Activated CD4-positive, alpha-beta memory T cell treated with anti-CD3 and anti-CD28 coated beads for 36 hours (primary cell): ENCODE data around the gene ATXN2. TPM values are rescaled to one million over a fixed set of nuclear protein-coding genes. Genes with fewer than 3 reads are reported as not detected.
"Not testable (repeated sequence)": the region's sequence is repeated elsewhere in the genome, so short reads cannot be mapped to it uniquely, and the experiment has no call there.

Experiments used
- CTCF ChIA-PET: fragments of 350-600 bp; sonication (Branson Sonifier 250); formaldehyde crosslinking; loops from one replicate; lab custom pipeline; 2021; ENCODE audit warnings: antibody characterized with exemption, inconsistent platforms; lab: Charles Lee
- POLR2A ChIA-PET: fragments of 350-600 bp; sonication (Branson Sonifier 250); formaldehyde crosslinking; loops from one replicate; lab custom pipeline; 2021; ENCODE audit warnings: antibody characterized with exemption; lab: Charles Lee
- DNase-seq: peaks from one replicate; pipeline ENCODE4 v3.0.0-alpha.2; 2020
- H3K27ac Mint-ChIP-seq: one replicate; pipeline ENCODE4 v1.8.0; 2021; ENCODE audit warnings: mixed read lengths
- H3K27me3 Mint-ChIP-seq: one replicate; pipeline ENCODE4 v1.8.0; 2021; ENCODE audit warnings: mixed read lengths
- H3K36me3 Mint-ChIP-seq: one replicate; pipeline ENCODE4 v1.8.0; 2021; ENCODE audit warnings: mixed read lengths
- H3K4me1 Mint-ChIP-seq: one replicate; pipeline ENCODE4 v1.8.0; 2021; ENCODE audit warnings: low read depth, mixed read lengths
- H3K4me3 Mint-ChIP-seq: one replicate; pipeline ENCODE4 v1.8.0; 2021; ENCODE audit warnings: mild to moderate bottlenecking, mixed read lengths
- H3K9me3 Mint-ChIP-seq: one replicate; pipeline ENCODE4 v1.8.0; 2021; ENCODE audit warnings: mixed read lengths
- intact Hi-C: fragments of 100-400 bp; cut with micrococcal nuclease; formaldehyde crosslinking; loops from one replicate; pipeline ENCODE4 v1.15.1; 2023
- total RNA-seq, 2 experiments: library from RNA; stranded (reverse); gene quantifications; one replicate each; pipeline ENCODE4 v1.2.3, GENCODE V29; 2021

ATXN2 gene
- total RNA-seq, 2 experiments from 2014 or later = 38.2 to 39.4 TPM

GRCh38 chr12:111582133-111582747, 16.9 kb downstream of the ATXN2 start:
- ChIA-PET CTCF (interaction anchor here (0.6 kb wide), 1 partner anchor 231 kb away, joined by 4 read pairs; no protein-coding TSS in a partner anchor), POLR2A (interaction anchor here (0.7 kb wide), 1 partner anchor 35 kb away, joined by 5 read pairs; no protein-coding TSS in a partner anchor)
- Mint-ChIP-seq H3K27me3 (no peaks in the 10 kb centered on the region), H3K4me1 (peaks cover 17% of the 10 kb centered on the region), H3K4me3 (no peak overlapping the region), H3K9me3 (no peaks in the 10 kb centered on the region), H3K27ac (no peak overlapping the region), H3K36me3 (peaks cover 3% of the 10 kb centered on the region)
- intact Hi-C loops = no loop called here
- DNase-seq = no peak

DNA sequence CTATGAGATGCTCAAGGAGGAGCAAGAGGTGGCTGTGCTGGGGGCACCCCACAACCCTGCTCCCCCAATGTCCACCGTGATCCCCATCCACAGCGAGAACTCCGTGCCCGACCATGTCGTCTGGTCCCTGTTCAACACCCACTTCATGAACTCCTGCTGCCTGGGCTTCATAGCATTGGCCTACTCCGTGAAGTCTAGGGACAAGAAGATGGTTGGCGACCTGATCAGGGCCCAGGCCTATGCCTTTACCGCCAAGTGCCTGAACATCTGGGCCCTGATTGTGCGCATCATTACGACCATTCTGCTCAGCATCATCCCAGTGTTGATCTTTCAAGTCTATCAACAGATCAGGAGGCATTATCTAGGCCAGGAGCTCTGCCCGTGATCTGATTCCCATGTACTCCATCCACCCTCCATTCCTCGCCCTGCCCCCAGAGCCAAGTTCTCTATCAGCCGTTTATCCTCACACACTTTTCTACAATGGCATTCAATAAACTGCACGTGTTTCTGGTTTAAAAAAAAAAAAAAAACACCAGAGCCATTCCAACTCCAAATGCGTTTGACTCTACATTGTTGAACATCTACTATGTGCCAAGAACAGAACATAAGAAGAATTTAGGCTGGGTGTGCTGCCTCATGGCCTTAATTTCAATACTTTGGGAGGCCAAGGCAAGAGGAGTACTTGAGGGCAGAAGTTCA, 17.5 kb downstream of the ATXN2 start:
- ChIA-PET POLR2A (no interaction called here), CTCF (interaction anchor here (0.6 kb wide), 1 partner anchor 231 kb away, joined by 4 read pairs; no protein-coding TSS in a partner anchor)
- intact Hi-C loops = no loop called here
- DNase-seq = no peak
- Mint-ChIP-seq H3K4me1 (peaks cover 16% of the 10 kb centered on the region), H3K27ac (no peak overlapping the region), H3K27me3 (no peaks in the 10 kb centered on the region), H3K9me3 (no peaks in the 10 kb centered on the region), H3K36me3 (peaks cover 3% of the 10 kb centered on the region), H3K4me3 (no peak overlapping the region)

- ChIA-PET CTCF (no interaction called here), POLR2A (no interaction called here)
- Mint-ChIP-seq H3K4me1 (peaks cover 16% of the 10 kb centered on the region), H3K36me3 (peaks cover 3% of the 10 kb centered on the region), H3K27ac (no peak overlapping the region), H3K9me3 (no peaks in the 10 kb centered on the region), H3K27me3 (no peaks in the 10 kb centered on the region), H3K4me3 (no peak overlapping the region)
- intact Hi-C loops = no loop called here
- no peak for DNase-seq
Measured at GRCh38 chr12:111580737-111581136, 18.4 kb downstream of the ATXN2 start.

DNA sequence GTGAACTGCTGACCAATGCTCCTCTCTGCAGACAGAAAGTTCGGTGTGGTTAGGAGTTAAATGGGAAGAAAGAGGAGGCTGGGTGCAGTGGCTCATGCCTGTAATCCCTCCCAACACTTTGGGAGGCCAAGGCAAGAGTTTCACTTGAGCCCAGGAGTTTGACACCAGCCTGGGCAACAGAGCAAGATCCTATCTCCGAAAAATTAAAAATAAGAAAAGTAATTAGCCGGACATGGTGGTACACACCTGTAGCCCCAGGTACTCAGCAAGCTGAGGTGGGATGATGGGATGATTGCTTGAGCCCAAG, 19.0 kb downstream of the ATXN2 start:
- H3K4me1 Mint-ChIP-seq = peaks cover 16% of the 10 kb centered on the region
- no peak for DNase-seq
- no peaks in the 10 kb centered on the region for H3K27me3 Mint-ChIP-seq
- H3K9me3 Mint-ChIP-seq = no peaks in the 10 kb centered on the region
- no peak overlapping the region for H3K27ac Mint-ChIP-seq
- CTCF ChIA-PET = no interaction called here
- no peak overlapping the region for H3K4me3 Mint-ChIP-seq
- intact Hi-C loops = no loop called here
- H3K36me3 Mint-ChIP-seq = peaks cover 3% of the 10 kb centered on the region
- POLR2A ChIA-PET = no interaction called here

DNA sequence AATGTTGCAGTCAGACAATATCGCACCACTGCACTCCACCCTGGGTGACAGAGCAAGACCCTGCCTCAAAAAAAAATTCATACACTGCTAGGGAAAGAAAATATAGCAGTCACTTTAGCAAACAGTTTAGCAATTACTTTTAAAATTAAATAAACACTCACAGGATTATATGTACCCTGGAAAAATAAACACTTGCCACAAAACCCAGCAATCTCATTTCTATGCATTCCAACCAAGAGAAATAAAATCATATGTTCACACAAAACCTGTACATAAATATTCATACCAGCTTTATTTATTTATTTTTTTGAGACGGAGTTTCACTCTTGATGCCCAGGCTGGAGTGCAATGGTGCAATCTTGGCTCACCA, 20.2 kb downstream of the ATXN2 start:
- Mint-ChIP-seq H3K4me1 (peaks cover 16% of the 10 kb centered on the region), H3K27me3 (no peaks in the 10 kb centered on the region), H3K4me3 (no peak overlapping the region), H3K27ac (no peak overlapping the region), H3K36me3 (peaks cover 3% of the 10 kb centered on the region), H3K9me3 (no peaks in the 10 kb centered on the region)
- ChIA-PET POLR2A (no interaction called here), CTCF (no interaction called here)
- intact Hi-C loops = no loop called here
- DNase-seq = no peak

- Mint-ChIP-seq H3K27ac (no peak overlapping the region), H3K36me3 (peaks cover 3% of the 10 kb centered on the region), H3K4me1 (peaks cover 16% of the 10 kb centered on the region), H3K9me3 (no peaks in the 10 kb centered on the region), H3K4me3 (no peak overlapping the region), H3K27me3 (no peaks in the 10 kb centered on the region)
- POLR2A ChIA-PET = no interaction called here
- intact Hi-C loops = no loop called here
- CTCF ChIA-PET = no interaction called here
- no peak for DNase-seq
Measured at GRCh38 chr12:111578276-111578970, 20.7 kb downstream of the ATXN2 start.

GRCh38 chr12:111574797-111575443, 24.2 kb downstream of the ATXN2 start:
- no peak overlapping the region for H3K27ac Mint-ChIP-seq
- intact Hi-C loops = no loop called here
- POLR2A ChIA-PET = no interaction called here
- DNase-seq = no peak
- no peak overlapping the region for H3K4me3 Mint-ChIP-seq
- H3K4me1 Mint-ChIP-seq = peaks cover 18% of the 10 kb centered on the region
- no peaks in the 10 kb centered on the region for H3K9me3 Mint-ChIP-seq
- H3K27me3 Mint-ChIP-seq = no peaks in the 10 kb centered on the region
- CTCF ChIA-PET = no interaction called here
- no peaks in the 10 kb centered on the region for H3K36me3 Mint-ChIP-seq

DNA sequence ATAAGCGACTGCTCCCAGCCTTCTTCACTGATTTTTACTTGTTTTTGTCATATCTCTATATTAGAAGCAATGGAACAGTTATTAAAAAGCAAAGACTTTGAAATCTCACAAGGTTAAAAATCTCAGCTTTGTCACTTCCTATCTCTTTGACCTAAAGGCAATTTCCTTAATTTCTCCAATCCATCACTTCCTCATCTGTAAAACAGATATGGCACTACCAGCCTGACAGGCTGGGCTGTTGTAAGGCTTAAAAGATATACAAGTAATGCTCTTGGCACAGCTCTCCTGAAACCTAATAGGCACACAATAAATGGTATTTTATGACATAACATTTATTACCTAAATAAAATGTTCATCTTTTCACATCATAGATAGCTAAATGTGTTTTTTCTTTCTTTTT, 25.6 kb downstream of the ATXN2 start:
- Mint-ChIP-seq H3K4me1 (peaks cover 22% of the 10 kb centered on the region), H3K27ac (no peak overlapping the region), H3K9me3 (no peaks in the 10 kb centered on the region), H3K4me3 (no peak overlapping the region), H3K27me3 (no peaks in the 10 kb centered on the region), H3K36me3 (peaks cover 3% of the 10 kb centered on the region)
- intact Hi-C loops = no loop called here
- POLR2A ChIA-PET = no interaction called here
- CTCF ChIA-PET = no interaction called here
- DNase-seq = no peak

GRCh38 chr12:111570084-111570961, 28.8 kb downstream of the ATXN2 start:
- no peak for DNase-seq
- H3K9me3 Mint-ChIP-seq = no peaks in the 10 kb centered on the region
- intact Hi-C loops = no loop called here
- H3K27ac Mint-ChIP-seq = no peak overlapping the region
- H3K27me3 Mint-ChIP-seq = no peaks in the 10 kb centered on the region
- H3K4me1 Mint-ChIP-seq = peaks cover 22% of the 10 kb centered on the region
- CTCF ChIA-PET = no interaction called here
- H3K4me3 Mint-ChIP-seq = no peak overlapping the region
- peaks cover 6% of the 10 kb centered on the region for H3K36me3 Mint-ChIP-seq
- POLR2A ChIA-PET = no interaction called here

DNA sequence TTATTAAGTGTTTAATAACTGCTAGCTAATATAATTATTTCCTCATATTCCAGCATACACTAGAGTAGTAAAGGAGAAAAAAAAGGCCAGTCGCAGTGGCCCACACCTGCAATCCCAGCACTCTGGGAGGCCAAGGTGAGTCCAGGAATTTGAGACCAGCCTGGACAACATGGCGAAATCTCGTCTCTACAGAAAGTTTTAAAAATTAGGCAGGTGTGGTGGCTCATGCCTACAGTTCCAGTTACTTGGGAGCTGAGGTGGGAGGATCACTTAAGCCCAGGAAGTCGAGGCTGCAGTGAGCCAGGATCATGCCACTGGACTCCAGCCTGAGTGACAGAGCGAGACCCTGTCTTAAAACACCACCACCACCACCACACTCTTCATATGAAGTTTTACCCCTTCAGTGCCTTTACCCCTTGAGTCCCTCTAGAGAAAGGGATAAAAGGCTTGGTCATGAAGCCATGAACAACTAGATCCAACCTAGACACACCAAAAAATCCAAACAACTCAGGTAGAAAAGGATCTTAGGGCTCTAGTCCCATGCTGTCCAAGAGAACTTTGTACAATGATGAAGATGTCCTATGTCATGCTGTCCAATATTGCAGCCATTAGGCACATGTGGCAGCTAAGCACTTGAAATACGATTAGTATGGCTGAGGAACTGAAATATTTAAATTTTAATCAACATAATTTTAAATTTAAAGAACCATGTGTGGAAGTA, 29.6 kb downstream of the ATXN2 start:
- Mint-ChIP-seq H3K27ac (no peak overlapping the region), H3K4me1 (peaks cover 24% of the 10 kb centered on the region), H3K27me3 (no peaks in the 10 kb centered on the region), H3K4me3 (no peak overlapping the region), H3K36me3 (peaks cover 6% of the 10 kb centered on the region), H3K9me3 (no peaks in the 10 kb centered on the region)
- DNase-seq = no peak
- ChIA-PET CTCF (no interaction called here), POLR2A (interaction anchor here (1.0 kb wide), 1 partner anchor 10 kb away, joined by 3 read pairs; no protein-coding TSS in a partner anchor)
- intact Hi-C loops = no loop called here

GRCh38 chr12:111560844-111561243, 38.3 kb downstream of the ATXN2 start:
- DNase-seq, CTCF ChIA-PET, H3K27ac Mint-ChIP-seq, intact Hi-C loops, H3K27me3 Mint-ChIP-seq, POLR2A ChIA-PET, H3K36me3 Mint-ChIP-seq, H3K4me3 Mint-ChIP-seq, H3K9me3 Mint-ChIP-seq: not testable (repeated sequence)
- peaks cover 29% of the 10 kb centered on the region for H3K4me1 Mint-ChIP-seq
